K562 (cell line): Measurements from ENCODE around the gene RHBDL3. TPM values are rescaled to one million over a fixed set of nuclear protein-coding genes. Genes with fewer than 3 reads are reported as not detected.
A peak's percentile ranks its signal among the peaks of the same experiment; 100 is the strongest.

ENCODE experiments used
- ATAC-seq: fragments of 200-7000 bp; cut with Tn5 transposase; 3 replicates; pipeline ENCODE4 v1.9.1; 2020; ENCODE audit warnings: moderate library complexity
- BruUV-seq: library from RNA; stranded (reverse); fragments of 400-500 nt; replicated peaks from 2 replicates; lab custom pipeline; 2021; lab: Mats Ljungman, UMichigan
- CTCF ChIA-PET: fragments of 300-600 bp; formaldehyde crosslinking; extraction: SDS; loops from one replicate; lab custom pipeline; 2021; ENCODE audit warnings: low intra/inter-chr PET ratio; lab: Yijun Ruan, JAX
- POLR2A ChIA-PET: fragments of 300-600, 350-650 bp; sonication (Branson Sonifier 250); formaldehyde crosslinking; extraction: SDS; loops from one replicate; lab custom pipeline; 2021; ENCODE audit warnings: antibody characterized with exemption, inconsistent platforms; lab: Yijun Ruan, JAX
- DNase-seq, 4 experiments: peaks; one replicate each; pipeline versions ENCODE4 v3.0.0 to v3.0.0-alpha.2; 2011 to 2018; ENCODE audit warnings: low spot score in 3 of 4, mixed read lengths in 3 of 4; ENCODE audit errors: extremely low read depth in 1 of 4
- FAIRE-seq: peaks from 2 replicates; lab custom pipeline; 2011; peaks lifted over from hg19 to GRCh38; lab: Jason Lieb, UNC
- H2AFZ ChIP-seq: 2 replicates; pipeline ENCODE4 v1.6.0; 2011; ENCODE audit warnings: low read depth, low read length, control low read depth, inconsistent platforms
- H3K27ac ChIP-seq: fragments of 200-600 bp; 3 replicates; pipeline ENCODE4 v1.8.0; 2011; ENCODE audit warnings: low read depth, mild to moderate bottlenecking, control low read depth, inconsistent platforms, low read length, moderate library complexity, mixed read lengths; ENCODE audit errors: extremely low read depth
- H3K27me3 ChIP-seq, 2 experiments: fragments of 300-600 bp in 1 of 2; 2 replicates in 1 of 2; 3 replicates in 1 of 2; pipeline versions ENCODE4 v1.6.0 to v1.8.0; 2011; ENCODE audit warnings: inconsistent platforms in 2 of 2, low read length in 2 of 2, mild to moderate bottlenecking in 1 of 2, mixed read lengths in 1 of 2, moderate library complexity in 1 of 2; ENCODE audit not compliant: control insufficient read depth in 2 of 2, insufficient read depth in 2 of 2
- H3K36me3 ChIP-seq: fragments of 300-600 bp; 3 replicates; pipeline ENCODE4 v1.8.0; 2011; ENCODE audit warnings: mild to moderate bottlenecking, low read length, inconsistent platforms; ENCODE audit not compliant: control insufficient read depth, insufficient read depth
- H3K4me1 ChIP-seq, 2 experiments: fragments of 200-600 bp in 1 of 2; replicated peaks in 1 of 2; 2 replicates in 1 of 2; 3 replicates in 1 of 2; pipeline versions ENCODE4 v1.5.1 to v1.8.0; 2011; ENCODE audit warnings: inconsistent platforms in 2 of 2, low read length in 2 of 2, mild to moderate bottlenecking in 1 of 2, mixed read lengths in 1 of 2, moderate library complexity in 1 of 2; ENCODE audit not compliant: control insufficient read depth in 2 of 2, insufficient read depth in 2 of 2
- H3K4me2 ChIP-seq: 2 replicates; pipeline ENCODE4 v1.6.1; 2011; ENCODE audit warnings: low read length, control low read depth, inconsistent platforms, mixed read lengths; ENCODE audit not compliant: insufficient read depth
- H3K4me3 ChIP-seq: fragments of 200-600 bp; sonication (generic), shearing (Covaris generic); 2 replicates; pipeline ENCODE4 v1.5.1; 2016; ENCODE audit warnings: control low read depth, inconsistent platforms
- H3K79me2 ChIP-seq: fragments of 200-600 bp; 3 replicates; pipeline ENCODE4 v1.8.0; 2011; ENCODE audit warnings: low read length, inconsistent platforms; ENCODE audit not compliant: control insufficient read depth, insufficient read depth
- H3K9ac ChIP-seq, 2 experiments: 2 replicates each; pipeline versions ENCODE4 v1.6.0 to v1.6.1; 2011; ENCODE audit warnings: low read depth in 2 of 2, low read length in 2 of 2, control low read depth in 1 of 2, inconsistent platforms in 1 of 2, mild to moderate bottlenecking in 1 of 2, mixed read lengths in 1 of 2; ENCODE audit not compliant: insufficient read depth in 1 of 2
- H3K9me1 ChIP-seq: one replicate; pipeline ENCODE4 v1.6.0; 2011; ENCODE audit warnings: inconsistent platforms, mild to moderate bottlenecking, low read length, moderate library complexity; ENCODE audit not compliant: control insufficient read depth, insufficient read depth
- H3K9me3 ChIP-seq: replicated peaks from 2 replicates; pipeline ENCODE4 v1.5.1; 2011; ENCODE audit warnings: low read depth, low read length, inconsistent platforms; ENCODE audit not compliant: control insufficient read depth, insufficient read depth
- H4K20me1 ChIP-seq: replicated peaks from 2 replicates; pipeline ENCODE4 v1.6.1; 2011; ENCODE audit warnings: low read length, inconsistent platforms, mixed read lengths; ENCODE audit not compliant: control insufficient read depth, insufficient read depth
- ADNP ChIP-seq: fragments of 200-800 bp; sonication (Bioruptor generic); IDR thresholded peaks from 2 replicates; pipeline ENCODE4 v1.6.1; 2016; ENCODE audit warnings: missing genetic modification characterization, missing compliant biosample characterization
- BCOR ChIP-seq: fragments of 450-650 bp; IDR thresholded peaks from 2 replicates; pipeline ENCODE4 v1.6.1; 2016
- CHD4 ChIP-seq: fragments of 200-600 bp; sonication (generic); IDR thresholded peaks from 3 replicates; pipeline ENCODE4 v1.6.1; 2012; ENCODE audit warnings: low read depth, mild to moderate bottlenecking, mixed read lengths, low read length, inconsistent platforms; ENCODE audit not compliant: insufficient read depth, insufficient replicate concordance, poor library complexity, severe bottlenecking
- ETV6 ChIP-seq, 3 experiments: fragments of 150-350 bp in 1 of 3; sonication (generic) in 1 of 3; formaldehyde crosslinking in 1 of 3; IDR thresholded peaks; 2 replicates each; pipeline versions ENCODE4 v1.6.1 to v1.8.0; 2014 to 2022; ENCODE audit warnings: borderline replicate concordance in 2 of 3, low read depth in 2 of 3, antibody characterized with exemption in 1 of 3, low read length in 1 of 3, mild to moderate bottlenecking in 1 of 3, missing genetic modification reagents in 1 of 3
- KDM1A ChIP-seq, 2 experiments: fragments of 450-650 bp; IDR thresholded peaks; 2 replicates each; pipeline ENCODE4 v1.6.1; 2016; ENCODE audit warnings: mild to moderate bottlenecking in 2 of 2
- RBM25 ChIP-seq: fragments of 200-400 bp; formaldehyde crosslinking; IDR thresholded peaks from 2 replicates; pipeline ENCODE4 v1.6.1; 2018; ENCODE audit warnings: low read length, low read depth, moderate library complexity; ENCODE audit not compliant: severe bottlenecking
- SAFB ChIP-seq: fragments of 200-400 bp; formaldehyde crosslinking; IDR thresholded peaks from 2 replicates; pipeline ENCODE4 v1.6.1; 2017; ENCODE audit warnings: low read depth, low read length, borderline replicate concordance
- ZNF785 ChIP-seq: fragments of 250-450 bp; sonication (Bioruptor Pico); IDR thresholded peaks from 2 replicates; pipeline ENCODE4 v1.4.0; 2020; ENCODE audit warnings: mild to moderate bottlenecking
- WGBS: fragments of 100-300 bp; shearing (Covaris generic); methylation state at CpG from one replicate; pipeline ENCODE4 v1.1.6; 2016; ENCODE audit warnings: low coverage, mixed read lengths; ENCODE audit not compliant: insufficient coverage; ENCODE audit errors: missing lambda C conversion rate; 5-methylcytosine and 5-hydroxymethylcytosine counted together
- in situ Hi-C: fragments of 300-500 bp; cut with MboI; formaldehyde crosslinking; loops from 4 replicates; pipeline ENCODE4 v1.15.0; 2018; ENCODE audit warnings: inconsistent platforms, mixed read lengths
- intact Hi-C: fragments of 100-400 bp; cut with micrococcal nuclease; formaldehyde crosslinking; loops from 2 replicates; pipeline ENCODE4 v1.14.2; 2022
- polyA plus RNA-seq, 8 experiments: library from polyadenylated mRNA; depleted of rRNA in 4 of 8; stranded (reverse) in 5 of 8; unstranded in 3 of 8; fragments of >200 nt; fragmentation: Nextera tagmentation in 2 of 8; fragmentation: Illumina TruSeq in 1 of 8; extraction: Ambion mirVana in 2 of 8; extraction: Trizol in 1 of 8; gene quantifications; 2 replicates each; pipeline versions ENCODE4 v1.2.1 to v1.2.3, GENCODE V29; 2011 to 2014; ENCODE audit warnings: inconsistent platforms in 1 of 8, missing spikeins in 1 of 8
- total RNA-seq, 7 experiments: library from RNA; depleted of rRNA in 6 of 7; stranded (reverse); fragments of >200 nt in 6 of 7; fragmentation: Illumina TruSeq in 2 of 7; extraction: Trizol in 2 of 7; gene quantifications; 2 replicates each; pipeline versions ENCODE4 v1.2.1 to v1.2.3, GENCODE V29; 2011 to 2021; ENCODE audit warnings: low replicate concordance in 1 of 7

The RHBDL3 gene
- total and polyA plus RNA-seq, 9 of the 15 experiments (the other 6 are each of a cell fraction or from before 2014, with no cell fraction given): 0.06 to 0.31 (median 0.09) TPM; not detected in 4

- no peak overlapping the region for H2AFZ ChIP-seq
- H3K27me3 ChIP-seq: peaks cover 28 to 36% of the 10 kb centered on the region in 2 experiments
- H3K36me3 ChIP-seq: no peaks in the 10 kb centered on the region
- H3K9me1 ChIP-seq: no peaks in the 10 kb centered on the region
- no peak for FAIRE-seq
- H3K4me1 ChIP-seq: peaks cover 8 to 17% of the 10 kb centered on the region in 2 experiments; a peak in 4 of 5 replicates
- POLR2A ChIA-PET: interaction anchor here (0.7 to 2.1 kb wide), 5 partner anchors 10 to 77 kb away, joined by 3 to 7 read pairs (median 3); no protein-coding TSS in a partner anchor
- no peak overlapping the region for H3K9ac ChIP-seq
- in situ Hi-C loops (no loop called here), intact Hi-C loops (no loop called here)
- H3K4me3 ChIP-seq: no peak overlapping the region
- ATAC-seq: no peak
- no TSS peak for BruUV-seq
- no peak for DNase-seq
- no peak overlapping the region for H3K27ac ChIP-seq
- TF ChIP-seq BCOR (peak; percentile 88), CHD4 (peak; percentile 67), ZNF785 (no peak), ADNP (tag) (peak; percentile 70; the same call in 1 of the 2 replicates), ETV6 (IDR thresholded peaks at IDR 0.05; ENCODE audit: borderline replicate concordance in 1 of 2, low read depth in 2 of 2, low read length in 1 of 2) (no peak), ETV6 (CRISPR knock-in tag; IDR thresholded peaks at IDR 0.05; ENCODE audit: borderline replicate concordance) (no peak), KDM1A (IDR thresholded peaks at IDR 0.05) (peak; percentile 62 to 68), SAFB (no peak), RBM25 (peak; percentile 85)
- H4K20me1 ChIP-seq: peaks cover 12% of the 10 kb centered on the region
- WGBS: 56% methylated on average over 8 of the region's 8 CpGs
- H3K79me2 ChIP-seq: no peaks in the 10 kb centered on the region
- no peaks in the 10 kb centered on the region for H3K9me3 ChIP-seq
- no peak overlapping the region for H3K4me2 ChIP-seq
- CTCF ChIA-PET: no interaction called here
Observed at GRCh38 chr17:32271844-32272243, 6.2 kb downstream of the RHBDL3 start.
